Esophagus (tissue), 2 donors: ENCODE measurements around the gene RCBTB2. TPM values are rescaled to one million over a fixed set of nuclear protein-coding genes. Genes with fewer than 3 reads are reported as not detected.

Experiments
- H3K27ac ChIP-seq, 2 donors: one replicate each; pipeline ENCODE4 v1.5.1; 2013; ENCODE audit warnings: low read depth in 2 of 2, mild to moderate bottlenecking in 2 of 2, inconsistent platforms in 1 of 2, low read length in 1 of 2, moderate library complexity in 1 of 2
- H3K27me3 ChIP-seq, 2 donors: one replicate each; pipeline ENCODE4 v1.6.1; 2013; ENCODE audit warnings: low read length in 2 of 2, control low read depth in 1 of 2, mild to moderate bottlenecking in 1 of 2; ENCODE audit not compliant: insufficient read depth in 2 of 2, control insufficient read depth in 1 of 2
- H3K36me3 ChIP-seq, 2 donors: one replicate each; pipeline ENCODE4 v1.6.1; 2013; ENCODE audit warnings: low read length in 1 of 2; ENCODE audit not compliant: control insufficient read depth in 2 of 2, insufficient read depth in 2 of 2
- H3K4me1 ChIP-seq, 2 donors: one replicate each; pipeline ENCODE4 v1.6.1; 2013; ENCODE audit warnings: low read length in 1 of 2; ENCODE audit not compliant: control insufficient read depth in 2 of 2, insufficient read depth in 2 of 2
- H3K4me3 ChIP-seq, 2 donors: one replicate each; pipeline ENCODE4 v1.5.1; 2013; ENCODE audit warnings: low read length in 2 of 2, mild to moderate bottlenecking in 2 of 2, low read depth in 1 of 2, moderate library complexity in 1 of 2
- H3K9me3 ChIP-seq, 2 donors: one replicate each; pipeline ENCODE4 v1.6.1; 2013; ENCODE audit warnings: mild to moderate bottlenecking in 2 of 2, low read depth in 1 of 2, low read length in 1 of 2, moderate library complexity in 1 of 2; ENCODE audit not compliant: control insufficient read depth in 2 of 2, insufficient read depth in 1 of 2
- WGBS, 2 donors: extraction: QIAGEN DNeasy Blood & Tissue Kit; methylation state at CpG; one replicate each; pipeline ENCODE4 v1.1.7; 2013; 5-methylcytosine and 5-hydroxymethylcytosine counted together
- polyA plus RNA-seq, 2 donors: library from polyadenylated mRNA; stranded (reverse); fragments of 200-250 nt; gene quantifications; one replicate each; pipeline ENCODE4 v1.2.3, GENCODE V29; 2013
- donor health status: healthy with polysubstance abuse.
- donor health status: Bipolar disorder and iron deficiency.

The RCBTB2 gene
- polyA plus RNA-seq, 2 donors, result 8.7 to 15.0 TPM

DNA sequence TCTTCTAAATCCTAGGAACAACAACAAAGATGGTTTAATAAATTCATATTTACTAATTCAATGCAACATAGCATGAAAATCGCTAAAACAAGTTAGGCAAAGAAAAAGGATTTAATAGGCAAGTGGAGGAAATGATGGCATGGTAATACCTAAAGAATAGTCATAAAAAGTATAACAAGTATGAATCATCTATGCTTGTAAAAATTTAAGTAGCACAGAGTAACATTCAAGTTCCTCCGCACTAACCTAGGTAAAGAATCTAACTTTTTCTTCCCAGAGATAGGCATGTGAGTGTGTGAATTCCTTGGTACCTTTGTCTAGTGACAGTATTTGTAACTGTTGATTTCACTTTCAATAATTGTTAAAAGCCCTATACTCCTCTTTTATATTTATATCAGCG is 42.6 kb downstream of the RCBTB2 start:
- WGBS, 2 donors, result 92 to 93% methylated on average over 3 of the region's 3 CpGs

DNA sequence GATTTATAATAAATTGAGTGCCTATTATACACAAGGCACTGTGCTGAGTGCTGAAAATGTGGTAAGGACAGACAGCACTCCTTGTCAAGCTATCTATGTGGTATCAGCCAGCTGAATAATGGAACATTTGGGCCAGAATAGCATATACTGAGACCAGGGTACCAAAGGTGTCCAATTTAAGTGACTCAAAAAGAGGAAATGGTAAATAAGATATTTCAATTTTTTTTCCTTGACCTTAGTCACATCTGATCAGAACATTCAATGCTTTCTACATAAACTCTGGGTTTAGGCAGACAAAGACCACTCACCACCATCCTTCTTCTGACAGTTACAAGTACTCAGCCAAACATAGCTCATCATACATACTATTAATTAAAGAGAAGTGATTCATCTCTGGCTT is 43.2 kb downstream of the RCBTB2 start:
- peaks cover 2 to 3% of the 10 kb centered on the region in 2 donors for H3K4me1 ChIP-seq
- no peak overlapping the region for H3K27ac ChIP-seq
- no peaks in the 10 kb centered on the region for H3K9me3 ChIP-seq
- H3K36me3 ChIP-seq, result peaks cover 0 to 3% of the 10 kb centered on the region in 2 donors
- H3K4me3 ChIP-seq, result no peak overlapping the region
- H3K27me3 ChIP-seq, result no peaks in the 10 kb centered on the region

More for the DNA sequence above, 42.6 kb downstream of the RCBTB2 start:
- H3K27ac ChIP-seq, result no peak overlapping the region
- no peaks in the 10 kb centered on the region for H3K27me3 ChIP-seq
- H3K9me3 ChIP-seq, result no peaks in the 10 kb centered on the region
- H3K4me1 ChIP-seq, result peaks cover 2 to 3% of the 10 kb centered on the region in 2 donors
- no peak overlapping the region for H3K4me3 ChIP-seq
- H3K36me3 ChIP-seq, result peaks cover 0 to 3% of the 10 kb centered on the region in 2 donors

DNA sequence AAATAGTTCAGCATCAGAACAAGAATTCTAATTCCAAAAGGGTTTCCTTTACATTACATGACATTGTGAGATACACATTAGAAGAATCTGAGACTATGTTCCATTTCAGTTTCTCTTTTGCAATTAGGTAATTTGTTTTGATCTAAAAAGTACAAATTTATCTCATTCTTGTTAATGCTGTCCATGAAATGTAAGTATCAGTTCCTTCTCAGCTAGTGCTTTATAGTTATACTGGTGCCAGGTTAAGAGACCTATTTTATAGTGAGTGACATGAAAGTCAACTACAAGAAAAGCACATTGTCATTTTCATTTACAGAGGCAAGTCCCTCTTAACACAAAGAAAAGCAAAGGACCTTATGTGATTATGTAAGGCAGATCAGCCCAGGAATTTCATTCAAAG is 43.9 kb downstream of the RCBTB2 start:
- no peaks in the 10 kb centered on the region for H3K27me3 ChIP-seq
- H3K27ac ChIP-seq, result no peak overlapping the region
- peaks cover 2 to 3% of the 10 kb centered on the region in 2 donors for H3K4me1 ChIP-seq
- no peaks in the 10 kb centered on the region for H3K9me3 ChIP-seq
- no peak overlapping the region for H3K4me3 ChIP-seq
- H3K36me3 ChIP-seq, result peaks cover 0 to 3% of the 10 kb centered on the region in 2 donors

DNA sequence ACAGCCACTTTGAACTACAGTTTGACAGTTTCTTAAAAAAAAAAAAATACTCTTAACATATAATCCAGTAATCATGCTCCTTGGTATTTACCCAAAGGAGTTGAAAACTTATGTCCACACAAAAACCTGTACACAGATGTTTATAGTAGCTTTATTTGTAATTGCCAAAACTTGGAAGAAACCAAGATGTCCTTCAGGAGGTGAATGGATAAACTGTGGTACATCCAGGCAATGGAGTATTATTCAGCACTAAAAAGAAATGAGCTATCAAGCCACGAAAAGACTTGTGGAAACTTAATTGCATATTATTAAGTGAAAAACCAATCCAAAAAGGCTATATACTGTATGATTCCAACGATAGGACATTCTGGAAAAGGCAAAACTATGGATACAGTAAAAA is 44.9 kb downstream of the RCBTB2 start:
- H3K27me3 ChIP-seq, result no peaks in the 10 kb centered on the region
- 96 to 98% methylated on average over 2 of the region's 2 CpGs for WGBS, 2 donors
- no peak overlapping the region for H3K4me3 ChIP-seq
- H3K9me3 ChIP-seq, result no peaks in the 10 kb centered on the region
- no peaks in the 10 kb centered on the region for H3K4me1 ChIP-seq
- H3K36me3 ChIP-seq, result peaks cover 0 to 3% of the 10 kb centered on the region in 2 donors
- no peak overlapping the region for H3K27ac ChIP-seq

DNA sequence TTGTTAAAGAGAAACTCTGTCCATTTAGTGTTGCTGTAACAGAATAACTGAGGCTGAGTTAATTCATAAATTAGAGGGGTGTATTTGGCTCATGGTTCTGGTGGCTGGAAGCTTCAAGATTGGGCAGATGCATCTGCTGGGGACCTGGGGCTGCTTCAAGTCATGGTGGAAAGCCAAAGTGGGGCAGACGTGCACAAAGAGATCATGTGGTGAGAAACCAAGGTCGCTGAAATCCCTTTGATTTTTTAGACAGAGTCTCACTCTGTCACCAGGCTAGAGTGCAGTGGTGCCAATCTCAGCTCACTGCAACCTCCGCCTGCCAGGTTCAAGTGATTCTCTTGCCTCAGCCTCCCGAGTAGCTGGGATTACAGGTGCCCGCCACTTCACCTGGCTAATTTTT is 46.0 kb downstream of the RCBTB2 start:
- Histone ChIP-seq H3K4me1 (no peaks in the 10 kb centered on the region), H3K27ac (no peak overlapping the region), H3K9me3 (no peaks in the 10 kb centered on the region), H3K27me3 (no peaks in the 10 kb centered on the region), H3K4me3 (no peak overlapping the region), H3K36me3 (peaks cover 0 to 3% of the 10 kb centered on the region in 2 donors)
- WGBS, 2 donors, result 88 to 89% methylated on average over 5 of the region's 5 CpGs

DNA sequence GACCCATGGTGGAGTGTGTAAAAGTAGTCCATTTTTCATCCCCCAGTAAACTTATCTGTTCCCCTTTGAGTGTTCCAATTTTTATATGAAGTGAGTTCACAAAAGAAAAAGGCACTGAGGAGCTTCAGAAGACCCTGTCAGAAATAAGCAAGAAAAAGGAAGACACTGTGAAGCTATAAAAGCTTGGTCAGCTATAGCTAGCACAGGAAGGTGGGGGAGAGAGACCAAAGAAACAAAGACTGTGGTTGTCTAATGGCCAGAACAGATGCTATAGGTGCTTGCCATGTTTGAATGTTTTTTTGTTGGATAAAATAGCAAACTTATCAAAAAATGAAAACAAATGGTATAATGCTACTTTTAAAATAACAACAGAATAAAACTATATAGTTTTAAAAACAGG is 46.5 kb downstream of the RCBTB2 start:
- no peak overlapping the region for H3K4me3 ChIP-seq
- no peaks in the 10 kb centered on the region for H3K4me1 ChIP-seq
- no peaks in the 10 kb centered on the region for H3K27me3 ChIP-seq
- H3K27ac ChIP-seq, result no peak overlapping the region
- H3K9me3 ChIP-seq, result no peaks in the 10 kb centered on the region
- peaks cover 0 to 3% of the 10 kb centered on the region in 2 donors for H3K36me3 ChIP-seq

DNA sequence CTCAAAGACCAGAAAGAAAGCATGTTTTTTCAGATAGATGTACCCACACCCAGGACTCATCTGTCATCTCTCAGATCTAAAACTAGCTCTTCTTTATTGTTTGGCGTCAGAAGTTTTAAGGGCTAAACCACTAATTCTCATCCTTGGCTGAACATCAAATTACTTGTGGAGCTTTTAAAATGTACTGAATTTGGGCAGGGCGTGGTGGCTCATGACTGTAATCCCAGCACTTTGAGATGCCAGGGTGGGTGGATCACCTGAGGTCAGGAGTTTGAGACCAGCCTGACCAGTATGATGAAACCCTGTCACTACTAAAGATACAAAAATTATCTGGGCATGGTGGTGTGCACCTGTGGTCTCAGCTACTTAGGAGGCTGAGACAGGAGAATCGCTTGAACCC is 47.4 kb downstream of the RCBTB2 start:
- Histone ChIP-seq H3K4me3 (no peak overlapping the region), H3K27ac (peak overlapping the region in 1 of 2 donors; percentile 42), H3K36me3 (peaks cover 0 to 3% of the 10 kb centered on the region in 2 donors), H3K4me1 (no peaks in the 10 kb centered on the region), H3K27me3 (no peaks in the 10 kb centered on the region), H3K9me3 (no peaks in the 10 kb centered on the region)
- 55 to 80% methylated on average over 3 of the region's 3 CpGs for WGBS, 2 donors

DNA sequence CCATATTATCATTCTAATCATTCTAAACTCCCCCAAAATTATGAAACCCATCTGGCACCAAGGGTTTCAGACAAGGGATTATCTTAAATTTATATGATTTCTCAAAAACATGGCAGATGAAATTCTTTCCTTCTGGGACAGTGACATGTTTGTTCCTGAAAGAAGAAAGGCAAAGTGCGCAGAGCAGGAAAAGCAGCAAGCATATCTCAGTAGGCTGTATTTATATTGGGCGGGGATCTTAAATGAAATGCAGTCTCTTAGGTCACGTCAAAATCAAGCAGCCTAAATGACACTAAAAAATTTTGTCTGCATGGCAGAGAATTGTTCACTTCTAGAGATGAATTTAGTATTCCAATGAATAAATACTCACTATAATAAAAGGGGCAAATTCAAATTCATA is 49.3 kb downstream of the RCBTB2 start:
- Histone ChIP-seq H3K27ac (peak overlapping the region in 1 of 2 donors; percentile 59), H3K4me3 (no peak overlapping the region), H3K9me3 (no peaks in the 10 kb centered on the region), H3K27me3 (no peaks in the 10 kb centered on the region), H3K4me1 (no peaks in the 10 kb centered on the region), H3K36me3 (peaks cover 0 to 5% of the 10 kb centered on the region in 2 donors)
- WGBS, 2 donors, result 88 to 90% methylated on average over 3 of the region's 3 CpGs

DNA sequence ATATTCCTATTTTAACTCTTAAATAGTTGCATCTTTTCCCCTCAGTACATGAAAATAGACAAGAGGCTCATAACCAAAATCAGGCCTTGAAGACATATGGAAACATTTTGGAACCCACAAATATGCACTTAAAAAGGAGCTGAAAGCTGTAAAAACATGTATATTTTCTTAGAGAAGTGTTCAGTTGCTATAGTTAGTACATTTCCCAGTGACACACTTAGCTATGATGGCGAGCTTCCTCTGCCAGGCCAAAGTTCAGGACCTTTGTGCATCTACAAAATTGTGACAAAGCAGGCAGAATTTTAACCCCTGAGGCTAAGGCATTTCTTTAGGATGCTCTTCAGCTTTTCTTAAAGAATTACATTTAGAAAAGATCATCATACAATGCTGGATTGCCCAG is 54.5 kb downstream of the RCBTB2 start:
- peaks cover 2 to 5% of the 10 kb centered on the region in 2 donors for H3K36me3 ChIP-seq
- no peaks in the 10 kb centered on the region for H3K4me1 ChIP-seq
- 70 to 75% methylated on average over 1 of the region's 1 CpG for WGBS, 2 donors
- H3K27ac ChIP-seq, result no peak overlapping the region
- no peak overlapping the region for H3K4me3 ChIP-seq
- H3K9me3 ChIP-seq, result no peaks in the 10 kb centered on the region
- no peaks in the 10 kb centered on the region for H3K27me3 ChIP-seq

DNA sequence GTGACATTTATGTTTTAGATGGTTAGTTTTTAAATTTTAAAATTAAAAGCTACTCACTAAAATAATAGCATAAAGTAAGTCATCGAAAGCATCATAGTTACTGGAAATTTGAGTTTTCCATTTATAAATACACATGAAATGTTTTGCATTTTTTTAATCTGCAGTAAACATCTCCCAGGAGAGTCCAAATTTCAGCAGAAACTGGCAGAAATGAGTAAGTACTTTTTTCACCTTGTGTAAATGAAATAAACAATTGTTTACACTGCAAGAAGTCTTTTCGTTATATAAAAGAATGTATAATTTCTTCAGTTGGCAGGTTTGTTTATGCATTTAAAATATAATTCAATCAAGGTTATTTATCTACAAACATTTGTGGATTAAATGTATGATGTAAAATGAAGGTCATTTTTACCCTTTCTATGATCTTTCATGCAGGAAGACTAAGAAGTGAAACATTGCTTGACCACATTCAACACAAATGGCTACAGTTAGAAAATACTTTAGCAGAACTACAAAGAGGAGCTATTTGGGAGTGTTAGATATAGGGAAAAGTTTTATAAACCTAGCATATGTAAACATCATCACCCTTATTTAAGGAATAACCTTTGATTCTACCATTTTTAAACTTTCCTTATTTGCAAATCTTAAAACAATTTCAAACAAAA is 55.6 kb downstream of the RCBTB2 start:
- Histone ChIP-seq H3K4me3 (no peak overlapping the region), H3K27me3 (no peaks in the 10 kb centered on the region), H3K27ac (no peak overlapping the region), H3K9me3 (no peaks in the 10 kb centered on the region), H3K4me1 (no peaks in the 10 kb centered on the region), H3K36me3 (peaks cover 2 to 5% of the 10 kb centered on the region in 2 donors)
- WGBS, 2 donors, result 90% methylated on average over 2 of the region's 2 CpGs
